G401 (cell line): ENCODE results near the gene PLEKHG3. TPM values are rescaled to one million over a fixed set of nuclear protein-coding genes. Genes with fewer than 3 reads are reported as not detected.

Experiments
- DNase-seq: peaks from one replicate; pipeline ENCODE4 v3.0.0-alpha.2; 2015; ENCODE audit warnings: low spot score
- in situ Hi-C: cut with HindIII; loops from 2 replicates; pipeline ENCODE4 v1.10.0; 2016; ENCODE audit warnings: low sequenced_read_pairs, mixed read lengths
- total RNA-seq: library from RNA; depleted of rRNA; stranded (reverse); fragments of >200 nt; shearing (Covaris generic); gene quantifications from 2 replicates; pipeline ENCODE4 v1.2.3, GENCODE V29; 2014

The PLEKHG3 gene
- total RNA-seq, 1 experiment from 2014 or later, result 6.7 TPM

DNA sequence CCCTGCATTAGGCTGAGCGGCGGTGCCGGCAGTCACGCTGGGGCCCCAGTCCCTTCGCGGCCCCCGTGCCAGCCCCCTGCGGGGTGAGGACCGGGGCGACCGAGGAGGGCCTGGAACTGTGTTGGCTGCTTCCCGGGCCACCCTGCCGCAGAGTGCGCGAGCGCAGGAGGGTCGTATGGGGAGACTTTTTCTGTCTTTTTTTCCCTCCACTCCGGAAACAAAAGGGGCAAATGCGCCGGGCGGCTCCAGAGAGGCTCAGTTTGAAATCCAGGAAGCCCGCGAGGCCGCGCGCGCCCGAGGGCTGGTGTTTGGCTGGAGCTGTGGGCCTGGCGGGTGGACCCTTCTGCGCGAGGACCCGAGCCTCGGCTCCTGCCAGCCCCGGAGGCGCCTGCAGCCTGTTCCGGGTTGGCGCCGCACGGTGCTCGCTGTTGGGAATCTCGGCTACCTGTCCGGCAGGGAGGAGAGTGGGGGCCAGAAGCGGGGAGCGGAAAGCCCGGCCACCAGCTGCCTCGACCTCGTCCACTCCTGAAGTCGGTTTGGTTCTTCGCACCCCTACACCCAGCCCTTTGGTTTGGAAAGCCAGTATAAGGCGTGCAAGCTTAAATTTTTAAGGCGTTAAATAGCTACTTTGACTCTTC lies 638 bp downstream of the PLEKHG3 start:
- in situ Hi-C loops, result no loop called here

DNA sequence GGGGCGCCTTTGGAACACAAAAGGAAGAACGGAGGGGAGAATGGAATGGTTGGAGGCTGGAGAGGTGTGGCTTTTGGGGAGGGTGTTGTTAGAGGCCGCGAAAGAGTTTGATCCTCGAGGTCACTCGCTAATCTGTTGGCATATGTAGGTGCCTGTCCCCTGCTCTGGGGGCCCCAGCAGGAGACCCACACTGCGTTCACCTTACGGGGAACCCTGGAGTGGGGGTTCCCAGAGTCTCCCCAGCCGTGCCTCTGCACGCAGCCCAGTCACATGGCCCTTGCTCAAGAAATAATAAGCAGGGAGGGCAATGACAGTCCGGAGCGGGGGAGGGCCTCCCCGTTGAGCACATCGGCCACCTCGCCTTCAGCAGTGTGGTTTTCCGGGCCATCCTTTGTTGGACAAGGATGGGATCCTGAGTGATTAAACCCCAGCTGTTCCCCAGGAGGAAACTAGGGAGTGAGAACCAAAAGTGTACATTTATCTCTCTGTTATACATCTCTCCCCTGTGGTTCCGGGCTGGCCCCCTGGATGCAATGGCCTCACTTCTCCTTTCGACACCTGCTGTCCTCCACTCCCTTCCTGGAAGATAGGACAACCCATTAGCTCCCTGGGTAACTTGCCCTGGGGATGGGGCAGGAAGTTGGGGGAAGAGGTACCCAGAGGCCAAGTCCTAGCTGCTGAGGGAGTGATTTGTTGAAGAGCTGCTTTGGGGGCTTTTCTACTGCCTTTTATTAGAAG lies 1.3 kb downstream of the PLEKHG3 start:
- DNase-seq, result no peak
- in situ Hi-C loops, result no loop called here

More for the DNA sequence above, 638 bp downstream of the PLEKHG3 start:
- DNase-seq, result peak; percentile 42

DNA sequence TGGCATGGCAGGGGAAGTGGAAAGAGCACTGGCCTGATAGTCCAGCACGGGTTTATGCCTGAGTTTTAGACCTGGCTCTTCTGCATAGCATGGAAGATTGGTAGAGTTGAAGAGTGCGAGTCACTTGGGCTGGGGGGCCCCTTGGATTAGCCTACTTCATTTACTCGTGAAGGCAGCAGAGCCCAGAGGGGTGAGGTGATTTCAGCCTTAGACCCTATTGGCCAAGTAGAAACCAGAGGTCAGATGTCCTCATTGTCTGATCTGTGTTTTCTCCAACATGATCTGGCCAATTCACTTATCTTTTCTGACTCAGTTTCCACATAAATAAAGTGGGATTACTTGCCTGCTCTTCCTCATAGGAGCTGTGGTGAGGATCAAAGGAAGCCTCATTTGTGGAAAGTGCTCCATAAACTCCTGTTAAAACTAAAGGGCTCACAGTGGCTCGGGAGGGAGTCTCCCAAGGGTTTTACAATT lies 1.9 kb downstream of the PLEKHG3 start:
- in situ Hi-C loops, result no loop called here
- DNase-seq, result no peak

DNA sequence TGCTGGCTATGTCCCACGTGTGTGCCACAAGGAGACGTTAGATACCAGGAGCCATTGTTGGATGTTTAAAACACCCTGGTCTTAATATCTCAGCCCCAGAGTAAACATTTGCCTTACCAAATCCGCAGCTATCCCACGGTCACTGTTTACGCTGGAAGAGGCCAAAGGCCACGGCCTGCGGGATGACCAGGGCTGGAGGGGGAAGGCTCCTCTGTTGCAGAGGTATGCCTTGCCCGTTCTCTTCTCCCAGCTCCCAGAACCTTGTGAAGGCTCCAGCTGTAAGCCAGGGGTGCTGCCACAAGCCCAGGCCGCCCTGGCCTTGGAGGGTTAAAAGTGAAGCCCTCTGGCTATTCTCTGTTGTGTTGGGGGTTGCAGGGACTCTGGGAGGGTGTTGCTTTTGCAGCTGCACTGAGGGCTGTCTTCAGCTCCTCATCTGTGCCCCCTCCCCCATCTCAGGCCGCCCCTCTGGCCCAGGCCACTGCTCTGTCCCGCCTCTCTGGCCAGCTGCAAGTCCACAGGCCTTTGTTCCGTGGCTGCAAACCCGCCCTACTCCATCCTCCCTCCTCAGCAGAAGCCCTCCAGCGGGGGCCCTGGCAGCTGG lies 2.5 kb downstream of the PLEKHG3 start:
- in situ Hi-C loops, result no loop called here
- DNase-seq, result no peak

DNA sequence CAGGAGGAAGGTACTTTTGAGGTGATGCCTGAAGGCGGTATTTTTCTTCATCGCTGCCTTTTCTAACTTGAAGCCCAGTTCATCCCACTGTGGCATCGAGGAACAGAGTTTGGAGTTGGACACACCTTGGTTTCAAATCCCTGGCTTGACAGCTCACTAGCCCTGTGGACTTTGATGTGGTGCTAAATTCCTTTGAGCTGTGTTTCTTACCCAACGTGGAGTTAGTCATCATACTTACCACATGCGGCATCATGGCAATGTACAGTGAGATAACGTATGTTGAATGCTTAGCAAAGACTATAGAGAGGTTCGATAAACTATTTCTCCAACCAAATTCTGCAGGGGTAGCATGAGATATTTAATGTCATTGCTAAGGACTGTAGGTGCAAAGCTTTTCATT lies 3.4 kb downstream of the PLEKHG3 start:
- DNase-seq, result no peak
- in situ Hi-C loops, result no loop called here

DNA sequence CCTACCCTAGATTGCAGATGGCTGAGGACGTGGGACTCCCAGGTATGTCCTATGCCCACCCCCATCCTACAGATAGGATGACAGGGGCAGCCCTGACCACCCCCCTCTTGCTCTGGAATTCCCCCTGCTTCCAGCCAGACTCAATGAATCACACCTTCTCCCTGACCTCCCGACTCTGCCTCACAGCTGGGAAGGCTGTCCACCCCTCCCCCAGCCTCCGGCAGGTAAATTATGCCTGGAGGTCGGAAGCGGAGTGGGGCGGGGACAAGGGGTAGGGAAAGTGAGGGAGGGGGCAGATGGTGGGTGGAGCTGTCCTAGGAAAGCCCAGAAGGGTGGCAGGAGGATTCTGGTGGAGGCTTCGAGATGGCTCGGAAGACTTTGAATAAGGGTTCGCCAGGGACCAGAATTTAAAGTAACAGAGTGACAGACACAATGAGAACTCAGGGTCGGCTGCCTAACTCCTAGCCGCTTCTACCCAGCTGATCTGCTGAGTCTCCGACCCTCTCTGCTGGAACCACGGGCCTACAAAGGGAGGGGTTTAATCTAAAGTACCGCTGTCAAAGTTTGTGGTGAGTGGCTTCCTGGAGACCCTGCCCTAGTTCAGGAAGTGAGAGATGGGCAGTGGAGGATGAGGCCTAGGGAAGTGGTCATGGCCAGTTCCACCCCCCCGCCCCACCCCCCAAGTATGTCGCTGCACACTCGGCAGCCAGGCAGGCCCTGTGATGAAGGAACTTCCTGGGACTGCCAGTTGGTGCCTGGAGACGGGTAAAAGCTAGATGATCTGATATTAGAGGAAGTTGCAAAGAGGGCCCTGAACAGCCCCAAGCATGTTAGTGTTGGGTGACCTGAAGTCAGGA lies 4.2 kb downstream of the PLEKHG3 start:
- in situ Hi-C loops, result no loop called here
- no peak for DNase-seq

DNA sequence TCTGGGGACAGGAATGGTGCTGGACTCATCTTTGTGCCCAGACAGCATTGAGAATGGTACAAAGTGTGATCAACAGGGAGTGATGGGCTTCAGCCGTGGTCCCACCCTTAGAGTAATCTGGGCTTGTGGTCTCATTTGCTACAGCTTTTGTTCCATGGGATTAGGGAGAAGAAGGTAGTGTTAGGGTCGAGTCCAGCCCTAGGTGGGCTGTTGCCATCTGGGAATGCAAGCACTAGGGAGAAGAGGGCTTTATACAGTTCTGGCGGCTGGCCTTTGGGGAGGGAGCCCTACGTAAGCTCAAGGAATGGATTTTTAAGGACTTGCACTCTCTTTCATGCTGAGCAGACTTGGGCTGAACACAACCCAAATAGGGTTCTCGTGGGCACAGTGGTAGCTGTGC lies 4.9 kb downstream of the PLEKHG3 start:
- no peak for DNase-seq
- in situ Hi-C loops, result no loop called here

DNA sequence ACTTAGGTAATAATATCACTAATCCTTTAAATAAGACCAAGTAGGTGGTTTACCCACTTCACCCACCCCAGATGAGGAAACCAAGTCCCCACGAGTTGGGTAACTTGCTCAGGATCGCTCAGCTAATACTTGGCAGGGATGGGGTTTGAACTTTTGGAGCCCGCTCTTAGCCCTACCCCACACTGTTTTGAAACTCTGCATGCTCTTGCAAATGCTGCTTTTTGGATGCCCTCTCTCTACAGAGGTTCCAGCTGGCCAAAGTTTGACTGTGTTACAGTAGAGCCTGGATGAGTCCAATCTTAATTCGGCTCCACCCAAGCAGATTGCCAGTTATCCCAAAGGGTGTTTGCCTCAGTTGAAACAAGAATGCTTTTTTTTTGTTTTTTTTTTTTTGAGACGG lies 6.8 kb downstream of the PLEKHG3 start:
- in situ Hi-C loops, result no loop called here
- DNase-seq, result no peak

DNA sequence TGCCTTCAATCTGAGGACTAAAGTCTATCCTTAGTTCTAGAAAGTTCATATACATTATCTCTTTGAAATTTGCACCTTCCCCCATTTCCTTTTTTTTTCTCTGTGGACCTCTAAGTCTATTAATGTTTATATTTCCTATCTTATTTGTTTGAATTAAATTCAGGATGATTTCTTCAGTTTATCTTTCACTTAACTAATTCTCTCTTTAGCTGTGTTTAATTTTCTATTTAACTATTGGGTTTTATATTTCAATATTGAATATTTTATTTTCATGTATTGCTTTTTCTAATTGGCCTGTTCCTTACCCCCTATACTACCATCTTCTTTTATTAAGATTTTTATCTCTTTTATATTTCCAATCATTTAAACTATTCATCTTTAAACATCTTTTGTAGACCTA lies 9.5 kb downstream of the PLEKHG3 start:
- in situ Hi-C loops, result no loop called here
- no peak for DNase-seq

DNA sequence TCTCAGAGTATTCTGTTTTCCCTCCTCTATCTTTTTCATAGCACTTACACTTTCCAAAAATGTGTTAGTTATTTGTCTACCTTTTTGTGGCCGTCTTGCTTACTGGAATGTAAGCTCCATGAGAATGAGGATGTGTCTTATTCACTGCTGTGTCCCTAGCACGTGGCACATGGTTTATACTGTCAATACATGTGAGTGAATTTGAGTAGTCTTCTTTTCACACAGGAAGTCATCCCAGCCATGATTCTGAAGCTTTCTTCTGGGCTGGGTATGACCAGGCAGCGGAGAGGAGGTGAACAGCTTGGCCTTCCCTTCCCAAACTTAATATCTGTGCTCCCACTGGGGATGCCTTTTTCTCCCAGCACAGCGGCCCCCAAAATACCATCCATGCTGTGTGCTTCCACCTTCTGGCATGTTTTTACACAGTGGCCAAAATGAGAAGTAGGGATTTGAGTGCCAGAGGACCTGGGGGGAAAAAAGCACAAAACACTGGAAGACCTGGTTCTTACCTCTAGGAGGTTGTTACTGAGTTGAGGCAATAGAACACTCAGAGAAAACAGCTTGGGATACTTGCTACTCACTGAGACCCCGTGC lies 10.3 kb downstream of the PLEKHG3 start:
- in situ Hi-C loops, result no loop called here

DNA sequence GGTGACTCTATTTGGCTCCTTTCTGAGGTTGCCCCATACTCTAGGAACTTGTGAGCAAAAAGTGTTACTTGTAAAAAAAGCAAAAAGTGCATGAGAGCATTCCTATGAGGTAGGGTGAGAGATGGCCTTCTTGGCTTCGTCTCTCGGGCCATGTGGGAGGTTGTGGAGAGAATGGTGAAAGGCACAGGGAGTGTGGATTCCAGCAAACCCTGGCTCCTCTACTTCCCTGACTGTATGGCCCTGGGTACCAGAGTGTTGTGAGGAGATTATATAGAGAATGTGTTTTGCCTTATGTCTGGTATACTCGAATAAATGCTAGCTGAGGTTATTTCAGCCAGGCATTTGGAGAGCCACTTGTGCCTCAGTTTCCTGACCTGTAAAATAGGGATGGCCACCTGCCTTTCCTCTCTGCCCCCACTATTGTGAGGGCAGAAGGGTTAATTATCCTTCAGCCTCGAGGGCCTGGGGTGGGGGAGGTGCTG lies 11.0 kb downstream of the PLEKHG3 start:
- no peak for DNase-seq
- in situ Hi-C loops, result no loop called here

More for the DNA sequence above, 10.3 kb downstream of the PLEKHG3 start:
- no peak for DNase-seq

DNA sequence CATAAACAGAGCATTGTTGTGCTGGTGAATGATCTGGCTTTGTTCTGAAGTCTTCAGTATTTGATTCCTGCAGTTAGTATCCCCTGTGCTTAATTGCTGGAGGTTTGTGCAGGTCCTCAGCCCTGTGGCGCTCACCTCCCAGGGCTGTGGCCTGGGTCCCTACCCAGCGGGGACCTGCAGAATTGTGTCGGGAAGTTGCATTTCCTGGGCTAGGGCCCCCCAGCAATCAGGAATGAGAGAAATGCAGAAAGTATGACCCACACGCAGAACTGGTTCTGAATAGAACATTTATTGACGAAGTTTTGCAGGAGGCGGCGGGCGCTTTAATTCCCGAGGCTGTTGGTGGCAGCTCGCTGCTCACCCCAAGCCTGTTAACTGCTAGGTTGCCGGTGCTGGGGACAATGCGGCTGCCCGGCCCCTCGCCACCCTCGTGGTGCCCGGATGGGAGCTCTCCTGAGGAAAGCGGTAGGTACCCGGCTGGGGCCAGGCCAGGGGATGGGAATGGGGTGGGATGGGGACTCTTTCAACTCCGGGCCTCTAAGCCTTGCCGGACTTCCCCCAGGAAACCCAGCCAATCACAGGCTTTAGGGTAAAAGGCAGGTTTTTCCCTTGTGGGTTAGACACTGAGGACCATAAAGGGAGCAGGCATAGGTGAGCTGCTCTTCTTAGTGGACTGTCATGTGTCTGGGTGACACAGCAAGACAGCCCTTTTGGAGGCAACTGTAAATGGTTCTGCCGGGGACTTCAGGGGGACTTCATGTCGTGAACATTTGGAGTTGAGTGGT lies 11.6 kb downstream of the PLEKHG3 start:
- DNase-seq, result no peak
- in situ Hi-C loops, result no loop called here

DNA sequence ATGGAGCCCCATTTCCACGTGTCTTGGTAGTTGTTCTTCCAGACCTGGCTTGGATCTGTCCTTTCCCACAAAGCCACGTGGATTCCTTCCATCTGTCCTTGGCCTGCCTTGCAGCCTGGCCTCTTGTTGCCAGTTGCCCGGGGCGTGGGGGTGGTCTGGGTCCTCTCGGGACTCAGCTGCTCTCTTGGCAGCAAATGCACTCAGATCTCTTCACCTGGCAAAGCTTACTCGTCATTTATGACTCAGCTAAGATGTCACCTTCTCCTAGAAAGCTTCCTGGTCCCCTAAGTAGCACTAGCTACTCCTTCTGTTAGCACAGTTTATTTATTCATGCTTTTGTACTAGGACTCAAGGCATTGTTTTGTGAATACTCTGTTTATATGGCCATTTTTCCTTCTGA lies 13.6 kb downstream of the PLEKHG3 start:
- in situ Hi-C loops, result no loop called here
- peak; percentile 67 for DNase-seq

DNA sequence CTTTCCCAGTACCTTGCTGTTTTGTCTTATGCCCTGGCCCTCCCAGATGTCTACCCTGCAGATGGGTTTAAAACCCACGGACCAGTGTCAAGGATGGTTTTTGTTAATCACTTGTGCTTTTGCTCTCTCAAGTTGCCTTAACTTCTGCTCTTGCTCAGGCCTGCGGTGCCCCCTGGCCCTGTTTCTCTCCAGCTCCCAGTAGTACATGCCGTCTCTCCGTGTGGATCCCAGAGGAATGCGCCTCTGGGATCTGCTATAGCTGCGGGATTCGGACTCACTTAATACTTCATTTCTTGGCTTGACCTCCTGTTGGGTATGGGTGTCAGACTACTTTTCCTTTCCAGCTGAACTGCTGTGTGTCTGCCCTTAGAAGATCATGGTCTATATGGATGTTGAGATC lies 14.5 kb downstream of the PLEKHG3 start:
- in situ Hi-C loops, result no loop called here
- DNase-seq, result no peak

DNA sequence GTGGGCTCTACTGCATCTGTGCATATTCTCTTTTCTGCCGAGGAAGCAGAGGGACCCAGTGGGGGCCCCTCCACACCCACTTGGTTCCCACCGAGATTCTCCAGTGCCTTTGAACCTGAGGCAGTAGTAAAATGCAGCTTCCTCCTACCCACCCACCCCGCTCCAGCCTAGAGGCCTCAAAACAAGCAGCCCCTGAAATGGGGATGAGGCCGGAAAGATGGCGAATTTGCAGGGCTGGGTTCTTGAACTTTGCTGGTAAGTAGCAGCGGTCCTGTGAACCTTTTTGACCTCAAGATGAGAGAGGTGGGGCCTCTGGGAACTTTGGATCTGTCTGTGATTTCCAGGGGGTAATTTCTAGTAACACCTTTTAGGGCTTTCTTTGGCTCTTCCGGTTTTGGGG lies 15.4 kb downstream of the PLEKHG3 start:
- DNase-seq, result no peak
- in situ Hi-C loops, result no loop called here

DNA sequence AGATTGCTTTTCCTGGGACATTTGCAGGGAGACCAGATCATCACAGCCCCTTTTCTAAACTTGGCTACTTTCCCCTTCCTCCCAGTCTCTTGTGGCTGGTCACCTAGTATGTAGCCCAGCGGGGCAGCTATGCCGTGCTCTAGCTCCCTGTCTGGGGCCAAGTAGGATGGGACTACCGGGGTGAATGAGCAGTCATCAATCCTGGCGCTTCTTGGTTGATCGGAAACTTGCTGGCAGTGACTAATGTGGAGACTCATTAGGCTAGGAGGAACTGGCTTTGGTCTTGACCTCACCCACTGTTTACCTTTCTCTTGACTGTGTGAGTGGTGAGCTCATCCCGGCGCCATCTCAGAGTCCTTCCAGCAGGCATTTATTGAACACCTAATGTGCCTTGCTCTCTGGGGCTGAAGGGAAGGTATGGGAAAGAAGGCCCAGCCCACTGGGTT lies 15.9 kb downstream of the PLEKHG3 start:
- in situ Hi-C loops, result no loop called here
- DNase-seq, result no peak

DNA sequence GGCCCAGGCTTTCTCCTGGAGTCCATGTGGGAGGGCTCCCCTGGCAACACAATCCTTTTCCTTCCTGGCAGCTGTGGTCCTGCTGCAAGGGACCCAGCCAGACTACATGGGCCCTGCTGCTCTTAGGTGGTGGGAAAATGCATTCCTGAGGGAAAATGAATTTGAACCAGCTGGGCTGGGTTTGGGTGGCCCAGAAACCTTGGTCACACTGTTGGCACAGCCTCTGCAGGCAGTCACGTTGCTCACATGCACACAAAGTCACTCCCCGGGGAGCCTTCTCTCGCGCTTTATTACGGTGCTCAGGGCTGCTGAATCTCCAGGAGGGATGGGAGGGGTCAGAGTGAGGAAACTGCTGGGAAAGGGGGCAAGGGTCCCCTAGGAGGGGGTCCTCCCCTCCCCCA lies 17.2 kb downstream of the PLEKHG3 start:
- in situ Hi-C loops, result no loop called here
- no peak for DNase-seq

DNA sequence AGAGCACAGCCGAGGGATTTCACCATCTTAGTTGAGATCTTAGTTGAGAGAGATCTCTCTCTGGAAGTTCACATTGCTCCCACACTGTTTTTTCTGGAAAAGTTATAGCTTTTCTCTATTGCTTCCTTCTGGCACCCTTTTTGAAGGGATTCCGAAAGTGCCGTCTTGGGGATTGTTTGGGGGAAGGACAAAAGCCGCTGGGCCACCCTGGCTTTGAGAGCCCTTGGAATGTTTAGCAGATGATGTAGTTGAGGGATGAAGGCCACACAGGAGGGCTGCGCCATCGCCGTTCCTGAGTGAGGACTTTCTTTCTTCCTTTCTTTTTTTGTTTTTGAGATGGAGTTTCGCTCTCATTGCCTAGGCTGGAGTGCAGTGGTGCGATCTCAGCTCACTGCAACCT lies 17.7 kb downstream of the PLEKHG3 start:
- in situ Hi-C loops, result no loop called here

More for the DNA sequence above, 17.7 kb downstream of the PLEKHG3 start:
- no peak for DNase-seq
